Measurements from ENCODE around the gene PTPRM. TPM values are rescaled to one million over a fixed set of nuclear protein-coding genes. Genes with fewer than 3 reads are reported as not detected.

The PTPRM gene
- total RNA-seq, 1 experiment from 2014 or later, result 14.5 TPM

- Histone ChIP-seq H2AFZ (ENCODE audit: low read depth, low read length, poor library complexity, severe bottlenecking) (no peak overlapping the region), H3K27ac (ENCODE audit: low read depth, low read length) (no peak overlapping the region), H3K4me1 (ENCODE audit: control insufficient read depth in 1 of 2, insufficient read depth in 2 of 2, low read length in 2 of 2) (peaks cover 2 to 5% of the 10 kb centered on the region in 2 experiments; a peak in 3 of 4 replicates), H3K27me3 (ENCODE audit: insufficient read depth, low read length) (no peaks in the 10 kb centered on the region), H3K4me2 (ENCODE audit: low read length) (no peak overlapping the region), H3K9me3 (ENCODE audit: control insufficient read depth in 1 of 2, insufficient read depth in 1 of 2, low read depth in 1 of 2, low read length in 2 of 2) (no peaks in the 10 kb centered on the region), H3K9me2 (ENCODE audit: insufficient read depth) (no peaks in the 10 kb centered on the region), H3K9ac (ENCODE audit: low read length) (no peak overlapping the region), H3K36me3 (ENCODE audit: control insufficient read depth in 1 of 2, insufficient read depth in 2 of 2, low read length in 2 of 2) (no peaks in the 10 kb centered on the region), H3K79me2 (ENCODE audit: insufficient read depth, low read length) (no peaks in the 10 kb centered on the region), H4K20me1 (ENCODE audit: insufficient read depth) (no peaks in the 10 kb centered on the region), H3K4me3 (replicated peaks in 1 of 2; ENCODE audit: low read depth in 1 of 2, low read length in 2 of 2) (no peak overlapping the region)
- RAD21 ChIA-PET (ENCODE audit: low non-redundant PET in 1 of 2, low total read pairs in 2 of 2, uncharacterized antibody in 2 of 2, unreplicated experiment in 2 of 2), result no interaction called here
- POLR2A ChIA-PET, result no interaction called here
- DNase-seq (ENCODE audit: low read depth, low spot score) (no peak), ATAC-seq (no peak)
- CTCF ChIA-PET, result no interaction called here
- no peak for TF ChIP-seq CBX3 (IDR thresholded peaks at IDR 0.05; ENCODE audit: low read depth)
- TF ChIP-seq REST (IDR thresholded peaks at IDR 0.05; ENCODE audit: low read depth), result no peak
- no peak for TF ChIP-seq ATF3 (IDR thresholded peaks at IDR 0.05)
- TF ChIP-seq POLR2A (IDR thresholded peaks at IDR 0.05; ENCODE audit: borderline replicate concordance, extremely low read depth, insufficient read depth, insufficient read length), result no peak
- no peak for TF ChIP-seq ZFX (IDR thresholded peaks at IDR 0.05)
- no peak for TF ChIP-seq SRF (IDR thresholded peaks at IDR 0.05; ENCODE audit: low read depth)
- no peak for TF ChIP-seq SIN3A (IDR thresholded peaks at IDR 0.05; ENCODE audit: low read depth)
- TF ChIP-seq FOSL1 (IDR thresholded peaks at IDR 0.05; ENCODE audit: low read depth), result no peak
- TF ChIP-seq YY1 (IDR thresholded peaks at IDR 0.05; ENCODE audit: extremely low read depth, insufficient replicate concordance, low read depth, low read length), result no peak
- TF ChIP-seq EGR1 (IDR thresholded peaks at IDR 0.05; ENCODE audit: low read depth), result no peak
- TF ChIP-seq TCF7L2 (IDR thresholded peaks at IDR 0.05; ENCODE audit: borderline replicate concordance, extremely low read depth, insufficient read depth, insufficient read length), result no peak
- intact Hi-C loops (cut with micrococcal nuclease), result no loop called here
- no TSS peak for BruUV-seq (replicated peaks)
Observed at GRCh38 chr18:7931763-7932162, 364.6 kb downstream of the PTPRM start.

Measured in HCT116 (cell line).